IPS-20b (cell line): ENCODE measurements around the gene PEX14.

Experiments used
- H3K27ac ChIP-seq: one replicate; pipeline ENCODE4 v1.5.1; 2013; ENCODE audit warnings: low read length
- H3K27me3 ChIP-seq: 2 replicates; pipeline ENCODE4 v1.6.1; 2013; ENCODE audit warnings: mild to moderate bottlenecking, low read length, inconsistent platforms; ENCODE audit not compliant: insufficient read depth
- H3K36me3 ChIP-seq: 2 replicates; pipeline ENCODE4 v1.6.1; 2013; ENCODE audit warnings: low read depth, mild to moderate bottlenecking, inconsistent platforms, low read length, moderate library complexity; ENCODE audit not compliant: insufficient read depth
- H3K4me1 ChIP-seq: 2 replicates; pipeline ENCODE4 v1.6.1; 2013; ENCODE audit warnings: mild to moderate bottlenecking, control low read depth, inconsistent platforms, low read length, moderate library complexity; ENCODE audit not compliant: insufficient read depth
- H3K4me3 ChIP-seq: 2 replicates; pipeline ENCODE4 v1.5.1; 2013; ENCODE audit warnings: mild to moderate bottlenecking, low read length, inconsistent platforms
- H3K9ac ChIP-seq: 2 replicates; pipeline ENCODE4 v1.6.1; 2013; ENCODE audit warnings: low read depth, mild to moderate bottlenecking, inconsistent platforms, low read length, moderate library complexity
- H3K9me3 ChIP-seq: 2 replicates; pipeline ENCODE4 v1.6.1; 2013; ENCODE audit warnings: mild to moderate bottlenecking, low read depth, low read length, inconsistent platforms; ENCODE audit not compliant: insufficient read depth

Gene PEX14

DNA sequence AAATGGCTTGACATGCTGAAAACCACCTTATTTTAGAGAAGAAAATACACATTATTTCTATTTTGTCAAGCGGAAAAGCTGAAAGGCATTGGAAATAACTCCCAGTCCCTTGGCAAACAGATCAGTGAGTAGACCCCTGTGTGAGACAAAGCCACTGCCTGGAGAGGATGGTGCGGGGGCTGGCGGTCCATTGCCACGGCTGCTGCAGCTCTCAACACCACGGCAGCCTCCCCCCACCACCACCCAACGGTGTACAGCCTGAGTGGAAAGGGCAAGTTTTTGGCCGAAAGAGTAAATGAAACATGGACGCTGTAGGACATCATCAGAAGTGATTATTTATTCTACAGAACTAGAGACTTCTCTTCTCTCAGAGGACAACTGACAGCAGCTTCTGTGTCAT lies 84.6 kb downstream of the PEX14 start:
- H3K36me3 ChIP-seq, result no peaks in the 10 kb centered on the region
- H3K27ac ChIP-seq, result no peak overlapping the region
- H3K9me3 ChIP-seq, result no peaks in the 10 kb centered on the region
- H3K4me3 ChIP-seq, result no peak overlapping the region
- H3K4me1 ChIP-seq, result peaks cover 16% of the 10 kb centered on the region
- H3K27me3 ChIP-seq, result no peaks in the 10 kb centered on the region
- H3K9ac ChIP-seq, result no peak overlapping the region

DNA sequence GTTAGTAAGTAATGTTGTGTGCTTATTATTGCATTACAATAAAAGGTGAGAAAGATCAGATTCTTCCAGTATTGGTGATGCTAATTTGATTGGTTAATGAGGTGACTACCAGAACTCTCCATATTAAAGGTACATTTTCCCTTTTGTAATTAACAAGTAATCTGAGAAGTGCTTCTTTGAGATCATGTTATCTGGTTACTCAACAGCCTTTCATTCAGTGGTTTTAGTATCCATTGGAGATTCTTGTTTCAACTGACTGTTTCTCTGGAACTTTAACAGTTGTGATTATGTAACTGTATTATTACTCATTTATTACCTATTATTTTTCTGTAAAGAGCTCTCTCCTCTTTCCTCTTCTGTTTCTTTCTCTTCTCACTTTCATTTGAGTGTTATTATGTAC lies 86.7 kb downstream of the PEX14 start:
- no peaks in the 10 kb centered on the region for H3K36me3 ChIP-seq
- no peak overlapping the region for H3K4me3 ChIP-seq
- H3K9me3 ChIP-seq, result no peaks in the 10 kb centered on the region
- no peaks in the 10 kb centered on the region for H3K27me3 ChIP-seq
- peaks cover 3% of the 10 kb centered on the region; the same call in 1 of the 2 replicates for H3K4me1 ChIP-seq
- no peak overlapping the region for H3K9ac ChIP-seq
- no peak overlapping the region for H3K27ac ChIP-seq

DNA sequence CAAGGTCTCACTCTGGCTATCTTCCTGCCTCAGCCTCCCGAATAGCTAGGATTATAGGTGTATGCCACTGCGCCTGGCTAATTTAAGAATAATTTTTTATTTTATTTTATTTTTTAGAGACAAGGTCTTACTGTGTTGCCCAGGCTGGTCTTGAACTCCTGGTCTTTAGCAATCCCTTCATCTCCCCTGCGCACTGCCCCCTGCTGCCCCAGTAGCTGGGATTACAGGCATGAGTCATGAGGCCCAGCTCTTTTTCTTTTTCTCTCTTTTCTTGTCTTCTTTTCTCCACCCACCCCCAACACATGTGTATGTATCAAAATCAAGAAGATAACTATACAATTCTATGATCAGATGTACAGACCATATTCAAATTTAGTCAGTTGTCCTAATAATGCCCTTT lies 87.2 kb downstream of the PEX14 start:
- peaks cover 3% of the 10 kb centered on the region; the same call in 1 of the 2 replicates for H3K4me1 ChIP-seq
- no peak overlapping the region for H3K4me3 ChIP-seq
- H3K9ac ChIP-seq, result no peak overlapping the region
- no peak overlapping the region for H3K27ac ChIP-seq
- no peaks in the 10 kb centered on the region for H3K36me3 ChIP-seq
- H3K27me3 ChIP-seq, result no peaks in the 10 kb centered on the region
- no peaks in the 10 kb centered on the region for H3K9me3 ChIP-seq

DNA sequence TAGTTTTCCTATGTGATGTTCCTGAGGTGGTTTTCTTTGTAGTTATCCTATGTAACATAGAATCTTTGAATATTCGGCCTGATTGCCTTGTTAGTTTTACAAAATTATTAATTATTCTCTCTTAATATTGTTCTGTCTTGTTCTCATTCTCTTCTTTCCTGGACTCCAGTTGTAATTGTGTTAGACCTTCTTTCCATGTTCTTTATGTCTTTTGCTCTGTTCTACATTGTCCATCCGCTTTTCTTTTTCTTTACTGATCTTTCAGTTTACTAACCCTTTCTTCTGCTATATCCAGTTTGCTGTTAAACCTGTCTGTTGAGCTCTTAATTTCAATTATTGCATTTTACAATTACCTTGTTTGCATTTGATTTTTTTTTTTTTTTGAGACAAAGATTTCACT lies 89.3 kb downstream of the PEX14 start:
- Histone ChIP-seq H3K4me1 (peaks cover 3% of the 10 kb centered on the region; the same call in 1 of the 2 replicates), H3K27ac (no peak overlapping the region), H3K27me3 (no peaks in the 10 kb centered on the region), H3K9ac (no peak overlapping the region), H3K36me3 (no peaks in the 10 kb centered on the region), H3K4me3 (no peak overlapping the region), H3K9me3 (no peaks in the 10 kb centered on the region)

DNA sequence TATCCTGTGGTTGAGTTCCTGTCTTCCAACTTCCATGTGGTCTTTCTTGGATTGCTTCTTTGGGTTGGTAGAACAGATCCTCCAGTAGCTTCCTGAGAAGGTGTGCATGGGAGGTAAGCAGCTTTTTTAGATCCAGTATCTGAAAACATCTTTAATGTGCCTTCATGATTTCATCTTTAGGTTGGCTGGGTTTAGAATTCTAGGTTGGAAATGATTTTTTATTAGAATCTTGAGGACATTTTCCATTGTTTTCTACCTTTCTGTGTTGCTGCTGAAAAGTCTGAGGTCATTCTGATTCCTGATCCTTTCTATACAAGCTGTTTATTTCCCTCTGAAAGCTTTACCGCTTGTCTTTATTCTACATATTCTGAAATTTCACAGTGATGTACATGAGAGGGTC lies 94.8 kb downstream of the PEX14 start:
- Histone ChIP-seq H3K4me1 (no peaks in the 10 kb centered on the region), H3K9me3 (no peaks in the 10 kb centered on the region), H3K9ac (no peak overlapping the region), H3K36me3 (no peaks in the 10 kb centered on the region), H3K27me3 (no peaks in the 10 kb centered on the region), H3K4me3 (no peak overlapping the region), H3K27ac (no peak overlapping the region)

DNA sequence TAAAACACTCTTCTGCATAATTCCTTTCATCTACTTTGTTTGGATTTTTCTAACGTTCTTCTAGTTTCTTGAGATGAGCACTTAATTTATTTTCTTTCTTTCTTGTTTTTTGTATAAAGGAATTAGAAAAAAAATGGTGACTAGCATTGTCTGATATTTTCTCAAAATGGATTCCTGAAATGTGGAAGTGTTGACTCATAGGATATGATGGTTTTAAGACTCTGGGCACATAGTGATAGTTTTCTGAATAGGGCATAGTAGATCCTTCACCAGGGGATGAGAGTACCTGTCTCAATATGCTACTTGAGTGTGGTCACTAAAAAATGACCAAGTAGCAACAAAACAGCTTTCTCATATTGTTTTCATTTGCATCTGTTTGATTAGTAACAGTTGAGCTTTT lies 100.9 kb downstream of the PEX14 start:
- no peaks in the 10 kb centered on the region for H3K36me3 ChIP-seq
- H3K9ac ChIP-seq, result no peak overlapping the region
- H3K4me1 ChIP-seq, result peaks cover 18% of the 10 kb centered on the region
- H3K9me3 ChIP-seq, result no peaks in the 10 kb centered on the region
- H3K27me3 ChIP-seq, result no peaks in the 10 kb centered on the region
- no peak overlapping the region for H3K27ac ChIP-seq
- H3K4me3 ChIP-seq, result no peak overlapping the region

DNA sequence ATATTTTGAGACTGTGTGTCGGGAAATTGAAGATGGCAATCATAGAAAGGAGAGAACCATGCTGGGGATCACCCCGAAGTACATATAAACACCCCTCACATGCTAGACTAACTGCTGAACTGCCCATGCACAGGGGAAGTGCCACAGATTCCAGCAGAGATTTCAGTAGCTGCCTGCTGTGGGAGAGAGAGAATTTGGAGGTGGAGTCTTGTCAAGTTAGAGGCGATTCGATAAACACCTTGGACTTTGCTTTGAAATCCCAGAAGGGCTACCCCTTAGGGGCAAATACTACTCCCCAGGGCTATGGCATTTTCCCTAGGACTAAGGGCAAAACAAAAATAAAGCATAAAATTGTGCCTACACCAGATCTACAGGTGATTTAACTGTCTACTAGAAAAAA lies 103.3 kb downstream of the PEX14 start:
- Histone ChIP-seq H3K4me3 (no peak overlapping the region), H3K4me1 (peaks cover 18% of the 10 kb centered on the region)

DNA sequence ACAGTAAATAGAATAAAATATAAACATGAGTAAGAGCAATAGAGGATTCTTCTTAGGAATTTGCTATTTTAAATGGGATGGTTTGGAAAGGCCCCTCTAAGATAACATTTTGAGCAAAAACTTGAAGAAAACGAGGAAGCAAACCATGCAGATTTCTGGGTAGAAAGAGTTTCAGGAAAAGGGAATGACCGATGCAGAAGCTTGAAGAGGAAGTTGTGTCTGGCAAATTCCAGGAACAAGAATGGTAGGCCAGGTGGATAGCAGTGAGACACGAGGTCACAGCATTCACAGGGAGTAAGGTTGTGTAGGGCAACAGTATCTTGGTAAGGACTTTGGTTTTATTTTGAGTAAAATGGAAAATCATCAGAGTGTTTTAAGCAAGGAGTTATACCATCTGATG lies 108.9 kb downstream of the PEX14 start:
- no peak overlapping the region for H3K9ac ChIP-seq

More for the DNA sequence above, 103.3 kb downstream of the PEX14 start:
- Histone ChIP-seq H3K9ac (no peak overlapping the region), H3K27ac (no peak overlapping the region), H3K27me3 (no peaks in the 10 kb centered on the region), H3K9me3 (no peaks in the 10 kb centered on the region), H3K36me3 (no peaks in the 10 kb centered on the region)

DNA sequence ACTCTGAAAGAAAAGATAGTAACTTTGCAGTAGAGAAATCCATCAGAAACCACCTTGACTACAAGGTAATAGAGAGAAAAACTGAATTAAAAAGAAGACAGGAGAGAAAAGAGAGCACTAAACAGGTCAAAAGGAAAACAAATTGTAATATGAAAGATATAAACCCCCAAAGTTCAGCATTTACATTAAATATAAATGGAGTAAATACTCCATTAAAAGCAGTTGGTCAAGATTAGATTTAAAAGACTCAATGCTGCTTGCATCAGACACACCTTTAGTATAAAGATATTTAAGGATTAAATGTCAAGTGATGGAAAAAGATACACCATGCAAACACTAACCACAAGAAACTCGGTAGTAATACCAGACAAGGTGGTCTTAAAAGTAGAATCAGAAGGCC lies 110.5 kb downstream of the PEX14 start:
- no peaks in the 10 kb centered on the region for H3K27me3 ChIP-seq
- H3K4me1 ChIP-seq, result no peaks in the 10 kb centered on the region
- no peak overlapping the region for H3K9ac ChIP-seq
- H3K36me3 ChIP-seq, result no peaks in the 10 kb centered on the region
- no peak overlapping the region for H3K27ac ChIP-seq
- H3K9me3 ChIP-seq, result no peaks in the 10 kb centered on the region
- H3K4me3 ChIP-seq, result no peak overlapping the region

More for the DNA sequence above, 108.9 kb downstream of the PEX14 start:
- Histone ChIP-seq H3K4me1 (peaks cover 8% of the 10 kb centered on the region), H3K27me3 (no peaks in the 10 kb centered on the region), H3K9me3 (no peaks in the 10 kb centered on the region), H3K36me3 (no peaks in the 10 kb centered on the region), H3K4me3 (no peak overlapping the region), H3K27ac (no peak overlapping the region)

DNA sequence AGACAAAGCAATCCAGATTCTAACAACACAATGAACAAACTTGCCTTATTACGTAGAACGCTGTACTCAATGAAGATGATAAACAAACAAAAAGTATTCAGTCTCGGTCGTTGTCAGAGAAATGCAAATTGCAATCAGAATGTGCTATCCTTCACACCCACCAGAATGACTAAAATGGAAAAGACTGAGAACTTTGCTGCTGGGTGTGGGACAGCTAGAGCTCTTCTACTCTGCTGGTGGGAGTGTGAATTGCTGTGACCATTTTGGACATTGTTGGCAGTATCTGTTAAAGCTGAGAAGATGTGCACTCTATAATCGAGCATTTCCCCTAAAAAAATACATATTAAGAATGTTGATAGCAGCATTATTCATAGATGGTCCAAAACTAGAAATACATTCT lies 111.4 kb downstream of the PEX14 start:
- Histone ChIP-seq H3K4me3 (no peak overlapping the region), H3K36me3 (no peaks in the 10 kb centered on the region)

DNA sequence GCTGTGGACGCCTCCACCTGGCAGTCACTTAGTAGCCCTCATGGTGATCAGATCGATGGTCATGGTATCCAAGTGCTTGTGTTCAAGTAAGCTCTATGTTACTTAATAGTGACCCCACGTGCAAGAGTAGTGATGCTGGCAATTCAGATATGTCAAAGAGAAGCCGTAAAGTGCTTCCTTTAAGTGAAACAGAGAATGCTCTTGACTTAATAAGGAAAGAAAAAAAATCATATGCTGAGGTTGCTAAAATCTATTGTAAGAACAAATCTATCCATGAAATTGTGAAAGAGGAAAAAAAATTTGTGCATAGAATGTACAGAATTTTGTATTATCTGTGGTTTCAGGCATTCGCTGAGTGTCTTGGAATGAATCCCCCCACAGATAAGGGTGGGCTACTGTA lies 113.9 kb downstream of the PEX14 start:
- H3K27ac ChIP-seq, result no peak overlapping the region
- H3K4me3 ChIP-seq, result no peak overlapping the region
- no peaks in the 10 kb centered on the region for H3K9me3 ChIP-seq
- no peaks in the 10 kb centered on the region for H3K27me3 ChIP-seq
- H3K36me3 ChIP-seq, result no peaks in the 10 kb centered on the region
- H3K4me1 ChIP-seq, result peaks cover 10% of the 10 kb centered on the region; the same call in 1 of the 2 replicates
- H3K9ac ChIP-seq, result no peak overlapping the region

More for the DNA sequence above, 111.4 kb downstream of the PEX14 start:
- H3K9ac ChIP-seq, result no peak overlapping the region
- no peaks in the 10 kb centered on the region for H3K27me3 ChIP-seq
- no peaks in the 10 kb centered on the region for H3K4me1 ChIP-seq
- no peaks in the 10 kb centered on the region for H3K9me3 ChIP-seq
- H3K27ac ChIP-seq, result no peak overlapping the region

DNA sequence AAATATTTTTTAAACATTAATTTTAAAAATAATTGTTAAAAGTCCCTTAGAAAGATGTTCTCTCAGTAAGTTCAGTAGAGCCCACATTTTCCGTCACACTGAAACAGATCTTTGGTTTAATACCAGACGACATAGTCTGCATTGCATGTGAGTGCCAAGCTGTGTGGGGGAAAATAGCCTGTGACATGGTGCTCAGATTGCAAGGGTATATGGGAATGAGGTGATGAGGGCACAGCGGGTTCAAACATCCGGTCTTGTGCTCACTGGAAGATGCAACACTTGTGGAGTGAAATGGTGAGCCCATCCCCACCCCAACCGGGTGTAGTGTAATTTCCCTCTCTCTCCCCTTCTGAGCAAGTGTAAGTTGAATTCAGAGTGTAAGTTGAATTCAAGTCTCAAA lies 114.3 kb downstream of the PEX14 start:
- Histone ChIP-seq H3K9ac (no peak overlapping the region), H3K9me3 (no peaks in the 10 kb centered on the region), H3K4me3 (no peak overlapping the region), H3K36me3 (no peaks in the 10 kb centered on the region), H3K27me3 (no peaks in the 10 kb centered on the region), H3K27ac (no peak overlapping the region), H3K4me1 (peaks cover 15% of the 10 kb centered on the region)

DNA sequence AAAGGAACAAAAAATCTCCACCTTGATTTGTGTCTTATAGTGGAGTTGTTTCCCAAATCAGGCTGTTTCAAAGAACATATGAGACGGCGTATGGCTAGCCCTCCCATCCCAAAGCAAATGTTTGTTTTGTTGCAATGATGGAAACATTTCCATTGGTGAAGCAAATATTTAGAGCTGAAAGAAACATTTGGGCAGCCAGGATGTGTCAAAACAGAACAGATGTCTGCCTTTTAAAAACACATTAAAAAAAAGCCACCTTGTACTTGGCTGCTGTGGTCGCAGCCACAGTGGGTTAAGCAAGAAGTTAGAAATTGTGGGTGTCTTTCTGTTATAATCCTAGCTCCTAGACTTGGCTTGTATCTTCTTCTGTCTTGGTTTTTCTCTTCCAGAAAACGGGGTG lies 116.3 kb downstream of the PEX14 start:
- Histone ChIP-seq H3K27me3 (no peaks in the 10 kb centered on the region), H3K27ac (no peak overlapping the region), H3K9me3 (no peaks in the 10 kb centered on the region), H3K4me1 (peaks cover 30% of the 10 kb centered on the region), H3K4me3 (no peak overlapping the region), H3K36me3 (no peaks in the 10 kb centered on the region), H3K9ac (no peak overlapping the region)
